IPS-NIHi11 (cell line): ENCODE results near the gene MEI1.
A peak's percentile ranks its signal among the peaks of the same experiment; 100 is the strongest.

ENCODE experiments used
- DNase-seq: peaks from one replicate; pipeline ENCODE4 v3.0.0; 2012; ENCODE audit warnings: mixed read lengths, low spot score

MEI1 gene

DNA sequence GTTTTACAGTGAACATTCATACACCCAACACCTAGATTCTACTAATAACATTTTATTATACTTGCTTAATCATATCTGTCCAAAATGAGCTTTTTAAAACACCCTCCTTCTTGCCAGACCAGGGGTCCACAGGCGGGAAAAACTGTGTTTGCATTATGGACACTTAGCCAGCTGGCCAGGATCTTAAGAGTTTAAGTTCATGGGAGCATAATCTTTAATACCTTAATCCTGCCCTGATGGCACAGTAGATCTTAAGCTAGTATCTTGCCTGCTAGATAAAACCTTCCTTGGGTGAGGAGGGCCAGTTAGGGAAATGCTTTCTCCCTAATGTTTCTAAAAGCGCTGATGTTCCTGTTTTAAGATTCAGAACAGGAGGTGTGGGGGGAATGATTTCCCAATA is 88.0 kb downstream of the MEI1 start:
- no peak for DNase-seq

DNA sequence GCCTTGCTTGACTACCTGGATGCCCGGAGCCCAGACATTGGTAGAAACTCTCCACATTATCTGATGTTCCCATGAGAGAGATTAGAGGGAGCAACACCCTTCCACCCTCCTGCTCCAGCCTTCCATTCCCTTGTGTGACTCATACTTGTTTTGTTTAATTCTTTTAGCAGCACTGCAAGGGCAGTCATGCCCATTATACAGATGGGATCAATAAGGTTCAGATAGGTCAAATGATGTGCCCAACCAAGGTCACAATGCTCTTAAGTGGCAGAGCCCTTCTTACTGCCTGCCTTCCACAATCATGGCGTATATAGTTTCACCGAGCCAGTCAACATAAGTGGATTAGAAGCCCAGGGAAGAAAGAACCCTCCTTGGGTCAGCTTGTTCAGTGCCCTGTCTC is 94.6 kb downstream of the MEI1 start:
- no peak for DNase-seq

DNA sequence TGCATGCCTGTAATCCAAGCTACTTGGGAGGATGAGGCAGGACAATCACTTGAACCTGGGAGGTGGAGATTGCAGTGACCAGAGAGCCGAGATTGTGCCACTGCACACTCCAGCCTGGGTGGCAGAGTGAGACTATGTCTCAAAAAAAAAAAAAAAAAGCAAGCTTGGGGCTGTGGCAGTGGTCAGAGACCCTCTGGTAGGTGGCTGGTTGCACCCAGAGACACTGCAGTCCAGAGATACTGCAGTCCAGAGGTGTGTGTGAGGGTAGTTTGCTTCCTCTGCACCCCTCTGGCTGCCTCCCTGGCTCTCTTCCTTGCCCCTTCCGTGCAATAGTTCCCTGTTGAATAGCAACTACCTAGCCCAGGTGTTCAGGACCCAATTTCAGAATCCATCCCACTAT is 99.4 kb downstream of the MEI1 start:
- no peak for DNase-seq

DNA sequence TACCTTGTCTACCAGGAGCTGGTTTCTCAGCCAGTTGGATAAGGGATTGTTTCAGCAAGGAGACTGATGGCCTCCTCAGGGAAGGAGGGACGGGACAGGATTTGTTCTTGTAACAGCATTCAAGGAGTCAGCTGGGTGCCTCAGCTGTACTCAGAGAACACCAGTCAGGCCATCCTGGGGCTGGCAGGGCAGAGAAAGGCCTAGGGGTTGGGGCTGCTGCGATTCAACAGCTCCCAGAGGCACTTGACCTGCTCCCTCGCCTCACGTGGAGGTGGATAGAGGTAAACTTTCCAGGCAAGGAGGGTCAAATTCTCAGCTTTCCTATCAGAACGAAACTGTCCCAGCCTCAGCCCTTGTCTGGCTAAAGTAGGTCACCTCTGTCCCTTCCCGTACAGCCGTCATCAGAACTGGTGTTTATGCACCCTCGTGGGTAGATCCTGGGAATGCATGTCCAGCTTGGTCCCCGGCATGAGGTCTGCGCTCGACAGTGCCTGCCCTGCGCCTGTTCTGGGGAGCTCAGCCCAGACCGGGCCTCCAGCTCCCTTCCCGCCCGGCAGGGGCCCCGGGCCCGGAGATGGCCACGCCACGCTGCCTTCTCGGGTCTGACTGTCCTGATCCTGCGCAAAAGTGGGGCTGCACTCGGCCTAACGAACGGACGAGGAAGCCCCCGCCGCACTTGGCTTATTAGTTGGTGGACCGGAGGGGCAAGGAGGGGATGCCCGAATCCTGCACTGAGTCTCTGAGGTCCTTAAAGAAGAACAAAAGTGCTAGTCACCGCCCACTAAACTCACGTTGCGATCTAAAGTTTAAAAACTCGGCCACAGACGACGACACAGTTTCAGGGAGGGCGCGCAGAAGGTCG is 100.4 kb downstream of the MEI1 start:
- peak; percentile 64 for DNase-seq

DNA sequence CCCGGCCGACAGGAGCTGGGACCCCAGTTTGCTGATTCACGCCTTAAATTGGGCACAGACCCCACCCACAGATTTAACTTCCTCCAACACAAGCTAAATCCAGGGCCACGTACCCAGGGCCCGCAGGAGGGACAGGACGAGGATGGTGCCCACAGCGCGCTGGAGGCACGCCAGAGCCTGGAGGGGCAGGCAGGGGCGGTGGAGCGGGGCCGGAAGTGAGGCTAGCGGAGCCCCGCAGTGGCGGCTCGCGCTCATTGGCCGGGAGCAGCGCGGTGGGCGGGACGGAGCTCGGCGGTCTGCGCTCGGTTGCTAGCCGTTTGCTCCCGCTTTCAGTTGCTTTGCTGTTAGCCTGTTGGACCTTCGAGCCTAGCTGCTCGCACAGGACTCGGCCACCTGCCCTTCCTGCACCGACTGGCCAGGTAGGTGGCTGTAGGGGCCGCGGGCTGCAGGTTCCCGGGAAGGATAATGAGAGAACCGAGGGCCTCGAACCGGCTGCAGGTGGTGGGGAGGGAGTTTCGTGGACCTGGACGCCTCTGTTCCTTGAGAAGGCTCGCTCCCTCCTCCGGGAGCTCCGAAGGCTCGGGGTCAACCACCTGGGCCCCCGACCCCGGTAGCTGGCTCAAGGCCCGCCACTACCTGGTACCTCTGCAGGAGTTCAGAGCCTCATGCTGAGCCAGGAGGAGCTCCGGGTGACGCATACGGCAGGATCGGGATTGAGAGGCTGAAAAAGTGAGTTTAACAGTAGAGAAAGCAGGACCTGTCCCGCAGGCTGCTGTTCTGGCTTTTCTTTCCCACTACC is 101.2 kb downstream of the MEI1 start, which contains the start of gene CCDC134:
TSS of gene CCDC134 (plus strand) at position 332 of the 799 bp plus-strand sequence. CDS start 8,212 bp downstream, outside the sequence.
- peak; percentile 99 for DNase-seq

DNA sequence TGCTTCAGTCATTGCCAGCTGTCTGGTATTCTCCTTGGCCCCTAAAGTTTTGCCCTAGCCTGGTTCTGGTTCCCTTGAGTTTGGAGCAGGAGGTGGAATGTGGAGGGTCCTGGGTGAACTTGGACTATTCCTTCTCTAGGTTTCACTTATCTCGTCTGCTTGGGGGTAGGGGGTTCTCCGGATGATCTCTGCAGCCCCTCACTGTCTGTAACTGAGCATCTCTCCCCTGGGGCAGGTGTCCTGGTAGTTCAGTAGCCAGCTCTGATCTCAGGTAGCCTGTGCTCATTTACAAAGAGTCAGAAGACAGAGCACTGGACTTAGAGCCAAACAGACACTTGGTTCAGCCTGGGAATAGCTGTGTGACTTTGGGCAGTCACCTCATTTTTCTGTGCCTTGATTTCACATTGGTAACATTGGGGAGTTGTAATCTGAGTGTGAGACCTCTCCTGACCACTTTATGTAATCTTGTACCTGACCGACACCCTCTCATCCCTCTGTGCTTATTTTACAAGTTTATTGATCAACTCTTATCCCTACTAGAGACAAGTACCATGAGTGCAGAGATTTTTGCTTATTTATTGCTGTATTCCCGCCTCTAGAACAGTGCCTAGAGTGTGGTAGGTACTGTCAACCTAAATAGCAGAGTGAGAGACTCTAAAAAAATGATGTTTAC is 102.0 kb downstream of the MEI1 start:
- no peak for DNase-seq

DNA sequence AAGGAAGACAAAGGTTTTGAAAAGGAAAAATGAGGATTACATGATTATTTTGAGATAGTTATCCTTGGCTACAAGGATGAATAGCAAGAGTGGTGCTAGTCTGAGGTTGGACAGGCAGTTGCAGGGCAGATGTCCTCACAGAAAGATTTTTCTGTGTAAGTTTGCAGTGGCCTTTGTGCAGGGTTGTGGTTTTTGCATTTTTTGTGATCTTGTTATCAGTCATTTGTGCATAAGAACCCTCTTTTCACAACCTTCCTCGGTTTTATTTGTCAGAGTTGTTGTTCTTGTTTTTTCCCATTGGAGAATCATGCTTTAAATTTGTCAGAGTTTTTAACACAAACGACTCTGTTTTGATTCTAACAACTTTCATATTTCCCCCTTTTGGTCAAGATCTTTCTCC is 102.6 kb downstream of the MEI1 start:
- DNase-seq, result no peak

DNA sequence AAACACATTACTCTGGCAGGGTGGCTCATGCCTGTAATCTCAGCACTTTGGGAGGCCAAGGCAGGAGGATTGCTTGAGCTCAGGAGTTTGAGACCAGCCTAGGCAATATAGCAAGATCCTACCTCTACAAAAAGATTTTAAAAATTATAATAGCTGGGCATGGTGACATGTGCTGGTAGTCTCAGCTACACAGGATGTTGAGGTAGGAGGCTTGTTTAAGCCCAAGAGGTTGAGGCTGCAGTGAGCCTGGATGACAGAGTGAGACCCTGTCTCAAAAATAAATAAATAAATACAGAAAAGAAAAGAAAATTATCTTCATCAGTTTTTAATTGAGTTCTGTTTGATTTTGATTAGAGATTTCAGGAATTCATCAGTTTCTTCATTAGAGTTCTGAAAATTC is 106.3 kb downstream of the MEI1 start:
- DNase-seq, result no peak

DNA sequence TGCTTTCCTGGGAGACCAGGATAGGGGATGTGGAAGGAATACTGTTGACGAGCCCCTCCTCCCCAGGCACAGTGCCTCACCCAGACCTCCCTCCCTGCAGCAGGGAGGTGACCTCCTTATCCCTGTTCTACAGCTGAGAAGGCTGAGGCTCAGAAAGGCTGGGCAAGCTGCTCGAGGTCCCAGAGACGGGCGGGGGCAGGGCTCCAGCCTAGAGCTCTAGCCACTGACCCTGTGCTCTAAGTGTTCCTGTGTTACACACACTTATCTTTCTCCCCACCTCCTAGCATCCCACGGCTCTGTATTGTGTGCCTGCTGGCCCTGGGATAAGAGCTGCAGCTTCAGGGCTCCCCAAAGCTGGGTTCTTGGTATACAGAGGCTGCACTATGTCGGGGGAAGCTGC is 109.1 kb downstream of the MEI1 start:
- DNase-seq, result peak; percentile 9

DNA sequence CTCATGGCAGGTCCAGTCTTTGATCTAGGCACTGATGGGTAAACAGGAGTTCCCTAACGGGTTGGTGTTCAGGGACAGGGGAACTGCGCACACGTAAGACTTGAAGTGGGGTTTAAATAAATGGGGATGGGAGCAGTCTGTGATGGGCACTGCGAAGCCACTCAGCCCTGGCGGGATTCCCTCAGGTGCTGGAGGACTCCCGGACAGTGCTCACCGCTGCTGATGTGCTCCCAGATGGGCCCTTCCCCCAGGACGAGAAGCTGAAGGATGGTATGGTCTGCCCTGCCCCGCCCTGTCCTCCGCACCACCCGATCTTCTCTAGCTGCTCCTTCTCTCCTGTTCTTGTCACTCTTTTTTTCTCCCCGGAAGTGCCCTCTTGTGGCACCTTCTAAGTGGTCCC is 110.7 kb downstream of the MEI1 start:
- peak; percentile 3 for DNase-seq

DNA sequence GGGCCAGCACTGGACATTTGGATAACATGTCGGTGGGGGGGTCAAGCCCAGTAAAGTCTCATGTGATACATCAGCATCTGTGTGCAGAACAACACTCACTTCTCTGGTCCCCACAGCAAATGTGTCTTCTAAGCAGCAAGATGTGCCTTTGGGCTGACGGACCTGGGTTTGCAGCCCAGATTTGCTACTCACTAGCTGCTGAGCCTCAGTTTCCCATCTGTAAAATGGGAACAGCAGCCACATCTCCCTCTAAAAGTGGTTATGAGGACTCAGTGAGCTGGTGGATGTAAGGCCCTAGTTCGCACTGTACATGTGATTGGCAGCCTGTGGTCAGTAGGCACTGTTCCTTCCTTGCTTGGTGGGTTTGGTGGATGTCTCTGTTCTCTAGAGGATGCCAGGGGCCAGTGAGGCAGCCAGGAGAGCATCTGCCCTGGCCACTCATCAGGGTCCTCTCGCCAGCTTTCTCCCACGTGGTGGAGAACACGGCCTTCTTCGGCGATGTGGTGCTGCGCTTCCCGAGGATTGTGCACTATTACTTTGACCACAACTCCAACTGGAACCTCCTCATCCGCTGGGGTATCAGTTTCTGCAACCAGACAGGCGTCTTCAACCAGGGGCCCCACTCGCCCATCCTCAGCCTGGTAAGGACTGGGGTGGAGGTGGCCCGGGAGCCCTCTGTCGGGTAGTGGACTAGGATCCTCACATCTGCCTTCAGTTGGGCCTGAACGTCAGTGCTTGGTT is 113.7 kb downstream of the MEI1 start:
- no peak for DNase-seq

DNA sequence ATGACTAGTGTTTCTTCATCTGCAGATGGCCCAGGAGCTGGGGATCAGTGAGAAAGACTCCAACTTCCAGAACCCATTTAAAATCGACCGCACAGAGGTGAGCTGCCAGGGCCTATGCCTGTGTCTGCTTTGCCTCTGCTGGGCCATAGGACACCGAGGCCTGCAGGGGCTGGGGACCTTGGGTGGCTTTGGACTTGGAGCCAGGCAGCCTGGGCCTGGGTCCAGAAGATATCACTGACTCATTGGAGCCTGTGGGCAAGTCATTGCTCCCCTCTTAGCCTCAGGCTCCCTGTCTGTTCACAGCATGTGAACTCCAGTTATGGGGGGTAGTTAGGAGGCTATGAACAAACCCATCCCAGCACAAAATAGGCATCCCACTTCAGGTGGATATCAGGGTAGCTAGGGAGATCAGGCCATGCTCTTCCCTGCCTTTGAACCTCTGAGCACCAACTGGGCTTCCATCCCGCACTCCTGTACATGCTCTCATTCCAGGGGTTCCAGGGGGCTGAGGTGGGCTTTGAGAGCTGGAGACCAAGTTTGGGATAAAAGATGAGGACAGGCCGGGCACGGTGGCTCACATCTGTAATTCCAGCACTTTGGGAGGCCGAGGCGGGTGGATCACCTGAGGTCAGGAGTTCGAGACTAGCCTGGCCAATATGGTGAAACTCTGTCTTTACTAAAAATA is 114.6 kb downstream of the MEI1 start:
- DNase-seq, result peak; percentile 1

DNA sequence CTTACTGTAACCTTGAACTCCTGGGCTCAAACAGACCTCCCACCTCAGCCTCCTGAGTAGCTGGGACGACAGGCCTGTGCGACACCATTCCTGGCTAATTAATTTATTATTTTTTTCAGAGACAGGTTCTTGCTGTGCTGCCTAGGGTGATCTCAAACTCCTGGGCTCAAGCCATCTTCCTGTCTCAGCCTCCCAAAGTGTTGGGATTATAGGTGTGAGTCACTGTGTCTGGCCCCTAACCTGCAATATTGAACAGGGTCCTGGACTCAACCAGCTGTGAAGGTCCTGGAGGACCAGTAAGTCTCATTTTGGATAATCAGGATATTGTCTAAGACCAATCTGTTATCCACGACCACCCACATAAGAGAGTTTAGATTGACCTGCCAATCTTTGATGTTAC is 116.4 kb downstream of the MEI1 start:
- DNase-seq, result no peak

DNA sequence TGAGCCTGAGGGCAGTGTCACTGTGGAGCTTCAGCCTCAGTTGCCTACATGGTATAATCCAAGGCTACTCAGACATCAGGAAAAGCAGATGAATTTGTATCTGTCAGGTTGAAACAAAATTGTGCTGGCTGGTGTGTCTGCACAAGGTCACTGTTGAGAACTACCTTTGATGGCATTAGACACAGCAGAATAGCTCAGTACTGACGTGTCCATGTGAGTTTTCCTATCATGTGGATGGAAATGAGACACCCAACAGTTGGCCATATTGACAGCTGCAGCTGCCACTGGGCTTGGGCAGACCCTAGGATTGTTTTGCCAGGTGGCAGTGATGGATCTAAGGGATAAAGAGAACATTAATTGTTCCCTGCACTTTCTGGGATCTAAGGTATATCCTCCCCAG is 116.9 kb downstream of the MEI1 start:
- no peak for DNase-seq

DNA sequence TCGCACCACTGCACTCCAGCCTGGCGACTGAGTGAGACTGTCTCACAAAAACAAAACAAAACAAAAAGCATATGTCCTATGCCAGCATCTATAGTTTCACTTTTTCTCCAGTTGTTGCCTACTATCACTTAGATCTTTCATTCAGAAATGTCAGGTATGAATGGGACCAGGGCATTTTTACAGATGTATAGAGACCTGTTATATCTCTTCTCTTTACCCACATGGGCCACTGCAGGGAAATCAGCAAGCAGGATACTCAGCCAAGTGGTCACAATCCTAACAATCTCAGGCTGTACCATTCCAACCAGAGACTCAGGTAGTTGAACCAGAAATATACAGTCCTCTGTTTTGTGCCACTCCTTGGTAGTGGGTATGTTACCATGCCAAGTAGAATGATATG is 117.6 kb downstream of the MEI1 start:
- DNase-seq, result no peak

DNA sequence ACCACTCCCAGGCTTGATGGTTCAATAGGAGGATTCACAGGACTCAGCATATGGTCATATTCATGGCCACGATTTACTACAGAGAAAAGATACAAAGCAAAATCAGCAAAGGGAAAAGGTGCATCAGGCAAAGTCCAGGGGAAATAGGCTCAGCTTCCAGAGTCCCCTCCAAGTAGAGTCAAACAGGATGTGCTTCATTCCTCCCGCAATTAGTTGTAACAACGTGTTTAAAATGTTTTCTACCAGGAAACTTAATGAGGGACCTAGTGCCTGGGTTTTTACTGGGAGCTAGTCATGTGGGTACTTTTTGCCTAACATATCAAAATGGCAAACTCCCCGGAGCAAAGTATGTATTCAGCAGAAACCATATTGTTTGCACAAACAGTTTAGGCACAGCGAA is 118.7 kb downstream of the MEI1 start:
- DNase-seq, result no peak

DNA sequence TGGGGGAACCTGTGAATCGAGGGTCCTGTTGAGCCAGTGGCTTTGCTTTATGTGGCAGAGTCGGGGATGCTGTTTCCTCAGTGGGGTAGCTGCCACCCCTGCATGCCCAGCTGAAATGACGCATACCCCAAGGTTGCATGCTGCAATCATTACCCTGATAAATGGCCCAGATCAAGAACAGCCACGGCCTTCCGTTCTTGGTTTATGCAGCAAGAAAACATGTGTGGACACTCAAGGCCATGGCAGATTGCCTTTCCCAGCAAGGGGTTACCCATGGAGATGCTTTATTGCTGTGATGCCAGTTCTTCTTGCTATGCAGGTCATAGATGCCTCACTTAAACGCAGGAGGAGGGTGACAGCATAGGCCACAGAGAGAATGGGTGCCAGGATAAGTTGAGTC is 119.3 kb downstream of the MEI1 start:
- no peak for DNase-seq

DNA sequence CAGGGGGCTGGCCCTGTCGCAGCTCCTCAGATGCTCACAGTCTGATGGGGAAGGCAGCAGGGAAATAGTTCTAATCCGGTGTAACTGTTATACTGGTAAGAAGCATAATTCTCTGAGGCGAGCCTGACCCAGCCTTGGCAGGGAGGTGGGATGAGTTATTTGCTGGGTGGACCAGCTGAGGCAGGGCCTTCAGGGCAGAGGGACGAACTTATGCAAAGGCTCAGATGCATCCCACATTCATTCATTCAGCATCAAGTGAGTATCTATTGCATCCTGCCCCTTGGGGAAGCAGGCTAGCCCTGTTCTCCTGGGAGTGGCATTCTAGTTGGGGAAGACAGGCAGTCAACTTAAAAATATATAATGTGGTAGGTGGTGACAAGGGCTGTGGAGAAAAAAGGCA is 120.0 kb downstream of the MEI1 start:
- DNase-seq, result no peak

DNA sequence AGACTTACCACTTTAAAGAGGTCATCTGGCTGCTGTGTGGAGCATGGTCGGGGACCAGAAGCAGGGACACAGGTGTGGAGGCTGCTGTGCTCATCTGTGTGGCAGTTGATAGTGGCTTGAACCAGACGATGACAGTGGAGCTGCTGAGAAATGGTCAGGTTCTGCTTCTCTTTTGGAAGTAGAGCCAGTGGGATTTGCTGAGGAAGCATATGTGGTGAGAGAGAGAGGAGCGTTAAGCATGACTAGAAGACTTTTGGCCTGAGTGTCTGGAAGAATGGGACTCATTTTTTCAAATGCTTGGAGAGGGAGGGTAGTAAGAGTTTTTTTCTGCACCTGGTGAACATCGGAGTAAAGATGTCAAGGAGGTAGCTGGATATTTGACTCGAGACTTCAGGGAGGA is 121.1 kb downstream of the MEI1 start:
- no peak for DNase-seq

DNA sequence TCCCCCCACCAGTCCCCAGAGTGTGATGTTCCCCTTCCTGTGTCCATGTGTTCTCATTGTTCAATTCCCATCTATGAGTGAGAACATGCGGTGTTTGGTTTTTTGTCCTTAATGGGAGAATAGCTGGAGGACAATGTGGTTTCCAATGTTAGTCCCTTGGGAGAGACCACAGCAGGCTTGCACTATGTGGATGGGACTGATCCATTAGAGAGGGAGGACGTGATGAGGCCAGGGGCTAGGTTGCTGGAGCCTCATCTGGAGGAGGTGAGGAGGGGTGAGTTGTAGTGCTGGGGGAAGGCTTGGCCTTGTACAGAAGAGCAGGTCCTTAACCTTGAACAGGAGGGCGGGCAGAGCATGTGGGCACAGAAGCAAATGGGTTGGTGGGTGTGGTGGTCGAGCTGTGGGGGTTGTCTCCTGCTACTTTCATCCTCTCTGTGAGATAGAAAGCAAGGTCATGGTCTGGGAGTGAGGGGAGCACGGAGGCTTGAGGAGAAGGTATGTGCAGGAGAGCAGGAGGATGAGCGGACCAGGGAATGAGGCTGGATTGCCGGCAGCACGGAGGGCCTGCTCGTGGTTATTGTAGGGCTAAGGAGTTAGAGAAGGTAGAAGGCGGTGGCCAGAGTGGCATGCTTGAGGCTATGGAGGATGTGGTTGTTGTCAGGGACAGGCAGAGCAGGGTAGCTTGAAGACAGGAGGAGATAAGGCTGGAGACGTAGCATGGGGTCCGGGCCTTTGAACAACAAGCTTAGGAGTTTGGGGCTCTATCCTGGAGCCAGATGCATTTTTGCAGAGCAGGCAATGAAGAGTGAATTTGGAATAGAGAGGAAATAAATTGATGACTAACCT is 122.4 kb downstream of the MEI1 start:
- no peak for DNase-seq
